H9 (cell line): ENCODE data around the gene SPEN. TPM values are rescaled to one million over a fixed set of nuclear protein-coding genes. Genes with fewer than 3 reads are reported as not detected.

Experiments
- DNase-seq: peaks from one replicate; pipeline ENCODE4 v3.0.0-alpha.2; 2017
- H2AFZ ChIP-seq: one replicate; pipeline ENCODE4 v1.6.1; 2013; ENCODE audit warnings: mild to moderate bottlenecking, low read length, control low read depth, moderate library complexity
- H2AK5ac ChIP-seq: 2 replicates; pipeline ENCODE4 v1.6.1; 2013; ENCODE audit warnings: low read length, control low read depth, mixed read lengths; ENCODE audit not compliant: insufficient read length
- H2BK120ac ChIP-seq: one replicate; pipeline ENCODE4 v1.6.1; 2013; ENCODE audit warnings: low read depth, mild to moderate bottlenecking, low read length, control low read depth, inconsistent platforms; ENCODE audit not compliant: poor library complexity, severe bottlenecking
- H2BK12ac ChIP-seq: 2 replicates; pipeline ENCODE4 v1.6.1; 2013; ENCODE audit warnings: low read length, control low read depth, mixed read lengths, low read depth; ENCODE audit not compliant: insufficient read length
- H2BK15ac ChIP-seq: 2 replicates; pipeline ENCODE4 v1.6.1; 2013; ENCODE audit warnings: low read depth, low read length, control low read depth
- H2BK20ac ChIP-seq: one replicate; pipeline ENCODE4 v1.6.1; 2013; ENCODE audit warnings: low read depth, mild to moderate bottlenecking, low read length, control low read depth, inconsistent platforms; ENCODE audit not compliant: poor library complexity, severe bottlenecking
- H2BK5ac ChIP-seq: 2 replicates; pipeline ENCODE4 v1.6.1; 2013; ENCODE audit warnings: low read length, control low read depth, mixed read lengths; ENCODE audit not compliant: insufficient read length
- H3K14ac ChIP-seq: 2 replicates; pipeline ENCODE4 v1.6.1; 2013; ENCODE audit warnings: low read length, control low read depth; ENCODE audit not compliant: insufficient read depth
- H3K18ac ChIP-seq: 2 replicates; pipeline ENCODE4 v1.6.1; 2013; ENCODE audit warnings: low read depth, mild to moderate bottlenecking, mixed read lengths, low read length, control low read depth; ENCODE audit not compliant: insufficient read length
- H3K23ac ChIP-seq: 2 replicates; pipeline ENCODE4 v1.6.1; 2013; ENCODE audit warnings: low read length, control low read depth, mixed read lengths, low read depth; ENCODE audit not compliant: insufficient read length
- H3K23me2 ChIP-seq: 2 replicates; pipeline ENCODE4 v1.6.1; 2013; ENCODE audit warnings: low read depth, mild to moderate bottlenecking, mixed read lengths, low read length, control low read depth; ENCODE audit not compliant: insufficient read length, poor library complexity, severe bottlenecking
- H3K27ac ChIP-seq: 2 replicates; pipeline ENCODE4 v1.5.1; 2013; ENCODE audit warnings: low read length, control low read depth, mixed read lengths, low read depth; ENCODE audit not compliant: insufficient read length
- H3K27me3 ChIP-seq: 2 replicates; pipeline ENCODE4 v1.6.1; 2013; ENCODE audit warnings: low read length, control low read depth, inconsistent platforms; ENCODE audit not compliant: insufficient read depth
- H3K4ac ChIP-seq: 2 replicates; pipeline ENCODE4 v1.6.1; 2013; ENCODE audit warnings: low read depth, mild to moderate bottlenecking, control low read depth, inconsistent platforms, low read length, moderate library complexity
- H3K4me1 ChIP-seq: 2 replicates; pipeline ENCODE4 v1.6.1; 2013; ENCODE audit warnings: low read length, control low read depth, inconsistent platforms; ENCODE audit not compliant: insufficient read depth
- H3K4me2 ChIP-seq: 2 replicates; pipeline ENCODE4 v1.6.1; 2013; ENCODE audit warnings: low read length, control low read depth, mixed read lengths; ENCODE audit not compliant: insufficient read length, insufficient read depth
- H3K56ac ChIP-seq: 2 replicates; pipeline ENCODE4 v1.6.1; 2013; ENCODE audit warnings: low read depth, mild to moderate bottlenecking, mixed read lengths, low read length, control low read depth; ENCODE audit not compliant: insufficient read length
- H3K79me1 ChIP-seq: 2 replicates; pipeline ENCODE4 v1.6.1; 2013; ENCODE audit warnings: low read depth, mild to moderate bottlenecking, moderate library complexity, low read length, control low read depth, inconsistent platforms; ENCODE audit not compliant: insufficient read depth, poor library complexity, severe bottlenecking
- H3K79me2 ChIP-seq: 2 replicates; pipeline ENCODE4 v1.6.1; 2013; ENCODE audit warnings: low read length, control low read depth, inconsistent platforms; ENCODE audit not compliant: insufficient read depth
- H3K9ac ChIP-seq: 2 replicates; pipeline ENCODE4 v1.6.1; 2013; ENCODE audit warnings: low read length, control low read depth, mixed read lengths; ENCODE audit not compliant: insufficient read length; ENCODE audit errors: extremely low read depth
- H3K9me3 ChIP-seq: one replicate; pipeline ENCODE4 v1.6.1; 2013; ENCODE audit warnings: low read depth, low read length, inconsistent platforms; ENCODE audit not compliant: control insufficient read depth
- H3T11ph ChIP-seq: one replicate; pipeline ENCODE4 v1.6.1; 2013; ENCODE audit warnings: mild to moderate bottlenecking, low read length, control low read depth, inconsistent platforms
- H4K20me1 ChIP-seq: one replicate; pipeline ENCODE4 v1.6.1; 2013; ENCODE audit not compliant: control insufficient read depth, insufficient read length, insufficient read depth
- H4K5ac ChIP-seq: 2 replicates; pipeline ENCODE4 v1.6.1; 2013; ENCODE audit warnings: low read depth, mild to moderate bottlenecking, mixed read lengths, low read length, control low read depth; ENCODE audit not compliant: insufficient read length
- H4K8ac ChIP-seq: replicated peaks from 2 replicates; pipeline ENCODE4 v1.6.1; 2013; ENCODE audit warnings: low read length, control low read depth, mixed read lengths, low read depth; ENCODE audit not compliant: insufficient read length
- H4K91ac ChIP-seq: 2 replicates; pipeline ENCODE4 v1.6.1; 2013; ENCODE audit warnings: low read depth, mild to moderate bottlenecking, moderate library complexity, mixed read lengths, low read length, control low read depth; ENCODE audit not compliant: insufficient read length
- H3K27ac Mint-ChIP-seq, 3 experiments: 2 replicates in 2 of 3; 3 replicates in 1 of 3; pipeline ENCODE4 v1.8.0; 2020 to 2021; ENCODE audit warnings: mixed read lengths in 3 of 3, mild to moderate bottlenecking in 1 of 3, moderate library complexity in 1 of 3
- H3K27me3 Mint-ChIP-seq: 2 replicates; pipeline ENCODE4 v1.8.0; 2021; ENCODE audit warnings: low read depth, mild to moderate bottlenecking, moderate library complexity, mixed read lengths
- H3K36me3 Mint-ChIP-seq, 3 experiments: 2 replicates in 2 of 3; 3 replicates in 1 of 3; pipeline ENCODE4 v1.8.0; 2020 to 2021; ENCODE audit warnings: low read depth in 3 of 3, mixed read lengths in 3 of 3; ENCODE audit not compliant: insufficient read depth in 1 of 3
- H3K4me1 Mint-ChIP-seq, 2 experiments: 2 replicates each; pipeline ENCODE4 v1.8.0; 2020; ENCODE audit warnings: mixed read lengths in 2 of 2
- H3K4me3 Mint-ChIP-seq, 2 experiments: 2 replicates in 1 of 2; 3 replicates in 1 of 2; pipeline ENCODE4 v1.8.0; 2020 to 2021; ENCODE audit warnings: mild to moderate bottlenecking in 2 of 2, mixed read lengths in 2 of 2, moderate library complexity in 1 of 2
- H3K9me3 Mint-ChIP-seq, 2 experiments: 2 replicates in 1 of 2; 3 replicates in 1 of 2; pipeline ENCODE4 v1.8.0; 2020; ENCODE audit warnings: mild to moderate bottlenecking in 2 of 2, mixed read lengths in 2 of 2, moderate library complexity in 1 of 2
- CTCF ChIP-seq: fragments of 200-600 bp; sonication (generic); conservative IDR thresholded peaks from 3 replicates; pipeline ENCODE4 v1.8.0; 2021; ENCODE audit warnings: antibody characterized with exemption, mild to moderate bottlenecking
- WGBS: extraction: QIAGEN DNeasy Blood & Tissue Kit; methylation state at CpG from one replicate; pipeline ENCODE4 v1.1.7; 2013; ENCODE audit warnings: missing lambda C conversion rate, low lambda C conversion rate, mixed read lengths; ENCODE audit not compliant: insufficient read length; ENCODE audit errors: extremely low coverage; 5-methylcytosine and 5-hydroxymethylcytosine counted together
- total RNA-seq: library from RNA; stranded (reverse); gene quantifications from 2 replicates; pipeline ENCODE4 v1.2.1, GENCODE V29; 2021

SPEN gene
- total RNA-seq, 1 experiment from 2014 or later: 59.6 TPM

GRCh38 chr1:15946571-15947381 lies 99.3 kb downstream of the SPEN start:
- H3K4me1 Mint-ChIP-seq: peaks cover 36% of the 10 kb centered on the region in 2 experiments
- Histone ChIP-seq H3K18ac (no peak overlapping the region), H2AK5ac (no peak overlapping the region), H4K5ac (no peak overlapping the region), H3K4me1 (0 out of 2 replicates have a peak, but pooled peaks cover 2% of the 10 kb centered on the region), H3K79me2 (no peaks in the 10 kb centered on the region), H3K9ac (no peak overlapping the region), H2BK15ac (no peak overlapping the region), H3T11ph (no peak overlapping the region), H2BK120ac (no peak overlapping the region), H3K4me2 (no peak overlapping the region), H2BK12ac (no peak overlapping the region), H2AFZ (no peak overlapping the region), H4K91ac (no peak overlapping the region), H3K14ac (no peak overlapping the region), H2BK20ac (no peak overlapping the region), H3K23me2 (no peaks in the 10 kb centered on the region), H3K56ac (no peak overlapping the region), H3K9me3 (no peaks in the 10 kb centered on the region), H3K4ac (no peak overlapping the region), H3K27me3 (no peaks in the 10 kb centered on the region), H3K23ac (no peak overlapping the region), H3K79me1 (no peaks in the 10 kb centered on the region), H4K8ac (no peak overlapping the region), H3K27ac (no peak overlapping the region), H2BK5ac (no peak overlapping the region), H4K20me1 (peaks cover 4% of the 10 kb centered on the region)
- H3K4me3 Mint-ChIP-seq: no peak overlapping the region
- no peaks in the 10 kb centered on the region for H3K9me3 Mint-ChIP-seq
- H3K27me3 Mint-ChIP-seq: no peaks in the 10 kb centered on the region
- peaks cover 9 to 43% (median 28%) of the 10 kb centered on the region in 3 experiments for H3K36me3 Mint-ChIP-seq
- peak overlapping the region in 1 of 3 experiments; percentile 53; a peak in 1 of 7 replicates for H3K27ac Mint-ChIP-seq
- no peak for DNase-seq
- WGBS: no CpG with 5 or more reads among the region's 18 CpGs
- TF ChIP-seq CTCF: no peak
